K562 (cell line): Measurements from ENCODE around the gene PACSIN2. TPM values are rescaled to one million over a fixed set of nuclear protein-coding genes. Genes with fewer than 3 reads are reported as not detected.

ENCODE experiments used
- ATAC-seq: fragments of 200-7000 bp; cut with Tn5 transposase; 3 replicates; pipeline ENCODE4 v1.9.1; 2020; ENCODE audit warnings: moderate library complexity
- BruUV-seq: library from RNA; stranded (reverse); fragments of 400-500 nt; replicated peaks from 2 replicates; lab custom pipeline; 2021; lab: Mats Ljungman, UMichigan
- CTCF ChIA-PET: fragments of 300-600 bp; formaldehyde crosslinking; extraction: SDS; loops from one replicate; lab custom pipeline; 2021; ENCODE audit warnings: low intra/inter-chr PET ratio; lab: Yijun Ruan, JAX
- POLR2A ChIA-PET: fragments of 300-600, 350-650 bp; sonication (Branson Sonifier 250); formaldehyde crosslinking; extraction: SDS; loops from one replicate; lab custom pipeline; 2021; ENCODE audit warnings: antibody characterized with exemption, inconsistent platforms; lab: Yijun Ruan, JAX
- DNase-seq, 4 experiments: peaks; one replicate each; pipeline versions ENCODE4 v3.0.0 to v3.0.0-alpha.2; 2011 to 2018; ENCODE audit warnings: low spot score in 3 of 4, mixed read lengths in 3 of 4; ENCODE audit errors: extremely low read depth in 1 of 4
- FAIRE-seq: peaks from 2 replicates; lab custom pipeline; 2011; peaks lifted over from hg19 to GRCh38; lab: Jason Lieb, UNC
- H2AFZ ChIP-seq: 2 replicates; pipeline ENCODE4 v1.6.0; 2011; ENCODE audit warnings: low read depth, low read length, control low read depth, inconsistent platforms
- H3K27ac ChIP-seq: fragments of 200-600 bp; 3 replicates; pipeline ENCODE4 v1.8.0; 2011; ENCODE audit warnings: low read depth, mild to moderate bottlenecking, control low read depth, inconsistent platforms, low read length, moderate library complexity, mixed read lengths; ENCODE audit errors: extremely low read depth
- H3K27me3 ChIP-seq, 2 experiments: fragments of 300-600 bp in 1 of 2; 2 replicates in 1 of 2; 3 replicates in 1 of 2; pipeline versions ENCODE4 v1.6.0 to v1.8.0; 2011; ENCODE audit warnings: inconsistent platforms in 2 of 2, low read length in 2 of 2, mild to moderate bottlenecking in 1 of 2, mixed read lengths in 1 of 2, moderate library complexity in 1 of 2; ENCODE audit not compliant: control insufficient read depth in 2 of 2, insufficient read depth in 2 of 2
- H3K36me3 ChIP-seq: fragments of 300-600 bp; 3 replicates; pipeline ENCODE4 v1.8.0; 2011; ENCODE audit warnings: mild to moderate bottlenecking, low read length, inconsistent platforms; ENCODE audit not compliant: control insufficient read depth, insufficient read depth
- H3K4me1 ChIP-seq, 2 experiments: fragments of 200-600 bp in 1 of 2; replicated peaks in 1 of 2; 2 replicates in 1 of 2; 3 replicates in 1 of 2; pipeline versions ENCODE4 v1.5.1 to v1.8.0; 2011; ENCODE audit warnings: inconsistent platforms in 2 of 2, low read length in 2 of 2, mild to moderate bottlenecking in 1 of 2, mixed read lengths in 1 of 2, moderate library complexity in 1 of 2; ENCODE audit not compliant: control insufficient read depth in 2 of 2, insufficient read depth in 2 of 2
- H3K4me2 ChIP-seq: 2 replicates; pipeline ENCODE4 v1.6.1; 2011; ENCODE audit warnings: low read length, control low read depth, inconsistent platforms, mixed read lengths; ENCODE audit not compliant: insufficient read depth
- H3K4me3 ChIP-seq: fragments of 200-600 bp; sonication (generic), shearing (Covaris generic); 2 replicates; pipeline ENCODE4 v1.5.1; 2016; ENCODE audit warnings: control low read depth, inconsistent platforms
- H3K79me2 ChIP-seq: fragments of 200-600 bp; 3 replicates; pipeline ENCODE4 v1.8.0; 2011; ENCODE audit warnings: low read length, inconsistent platforms; ENCODE audit not compliant: control insufficient read depth, insufficient read depth
- H3K9ac ChIP-seq, 2 experiments: 2 replicates each; pipeline versions ENCODE4 v1.6.0 to v1.6.1; 2011; ENCODE audit warnings: low read depth in 2 of 2, low read length in 2 of 2, control low read depth in 1 of 2, inconsistent platforms in 1 of 2, mild to moderate bottlenecking in 1 of 2, mixed read lengths in 1 of 2; ENCODE audit not compliant: insufficient read depth in 1 of 2
- H3K9me1 ChIP-seq: one replicate; pipeline ENCODE4 v1.6.0; 2011; ENCODE audit warnings: inconsistent platforms, mild to moderate bottlenecking, low read length, moderate library complexity; ENCODE audit not compliant: control insufficient read depth, insufficient read depth
- H3K9me3 ChIP-seq: replicated peaks from 2 replicates; pipeline ENCODE4 v1.5.1; 2011; ENCODE audit warnings: low read depth, low read length, inconsistent platforms; ENCODE audit not compliant: control insufficient read depth, insufficient read depth
- H4K20me1 ChIP-seq: replicated peaks from 2 replicates; pipeline ENCODE4 v1.6.1; 2011; ENCODE audit warnings: low read length, inconsistent platforms, mixed read lengths; ENCODE audit not compliant: control insufficient read depth, insufficient read depth
- CHCHD3 ChIP-seq: fragments of 250-450 bp; sonication (Bioruptor Pico); IDR thresholded peaks from 2 replicates; pipeline ENCODE4 v2.1.2; 2022; ENCODE audit warnings: mild to moderate bottlenecking
- FOXJ3 ChIP-seq: sonication (generic); formaldehyde crosslinking; IDR thresholded peaks from 2 replicates; pipeline ENCODE4 v1.4.0; 2020; ENCODE audit warnings: mild to moderate bottlenecking, missing genetic modification reagents
- HLTF ChIP-seq: fragments of 450-650 bp; IDR thresholded peaks from 2 replicates; pipeline ENCODE4 v1.6.1; 2016
- JUND ChIP-seq, 2 experiments: IDR thresholded peaks; 2 replicates in 1 of 2; 3 replicates in 1 of 2; pipeline ENCODE4 v1.6.1; 2011; ENCODE audit warnings: borderline replicate concordance in 2 of 2, low read depth in 2 of 2, low read length in 2 of 2, improper control_type of control experiment in 1 of 2, missing biosample characterization in 1 of 2, missing genetic modification characterization in 1 of 2, missing genetic modification reagents in 1 of 2
- MEIS2 ChIP-seq: fragments of 450-650 bp; IDR thresholded peaks from 2 replicates; pipeline ENCODE4 v1.6.1; 2014; ENCODE audit warnings: mild to moderate bottlenecking; ENCODE audit not compliant: partially characterized antibody
- NR4A1 ChIP-seq, 2 experiments: fragments of 250-450 bp in 1 of 2; fragments of 450-650 bp in 1 of 2; sonication (Bioruptor Pico) in 1 of 2; IDR thresholded peaks; 2 replicates each; pipeline versions ENCODE4 v1.4.0 to v1.6.1; 2016 to 2020; ENCODE audit warnings: mild to moderate bottlenecking in 2 of 2, missing compliant biosample characterization in 1 of 2, missing genetic modification characterization in 1 of 2, moderate library complexity in 1 of 2
- SP2 ChIP-seq: IDR thresholded peaks from 2 replicates; pipeline ENCODE4 v1.6.1; 2011; ENCODE audit warnings: mild to moderate bottlenecking, low read depth, low read length, moderate library complexity; ENCODE audit not compliant: poor library complexity, severe bottlenecking; ENCODE audit errors: extremely low read depth
- ZNF12 ChIP-seq: sonication (generic); formaldehyde crosslinking; IDR thresholded peaks from 2 replicates; pipeline ENCODE4 v1.4.0; 2020; ENCODE audit warnings: mild to moderate bottlenecking, missing genetic modification reagents
- whole genome bisulfite sequencing: fragments of 100-300 bp; shearing (Covaris generic); methylation state at CpG from one replicate; pipeline ENCODE4 v1.1.6; 2016; ENCODE audit warnings: low coverage, mixed read lengths; ENCODE audit not compliant: insufficient coverage; ENCODE audit errors: missing lambda C conversion rate; 5-methylcytosine and 5-hydroxymethylcytosine counted together
- in situ Hi-C: fragments of 300-500 bp; cut with MboI; formaldehyde crosslinking; loops from 4 replicates; pipeline ENCODE4 v1.15.0; 2018; ENCODE audit warnings: inconsistent platforms, mixed read lengths
- intact Hi-C: fragments of 100-400 bp; cut with micrococcal nuclease; formaldehyde crosslinking; loops from 2 replicates; pipeline ENCODE4 v1.14.2; 2022
- polyA plus RNA-seq, 8 experiments: library from polyadenylated mRNA; depleted of rRNA in 4 of 8; stranded (reverse) in 5 of 8; unstranded in 3 of 8; fragments of >200 nt; fragmentation: Nextera tagmentation in 2 of 8; fragmentation: Illumina TruSeq in 1 of 8; extraction: Ambion mirVana in 2 of 8; extraction: Trizol in 1 of 8; gene quantifications; 2 replicates each; pipeline versions ENCODE4 v1.2.1 to v1.2.3, GENCODE V29; 2011 to 2014; ENCODE audit warnings: inconsistent platforms in 1 of 8, missing spikeins in 1 of 8
- total RNA-seq, 7 experiments: library from RNA; depleted of rRNA in 6 of 7; stranded (reverse); fragments of >200 nt in 6 of 7; fragmentation: Illumina TruSeq in 2 of 7; extraction: Trizol in 2 of 7; gene quantifications; 2 replicates each; pipeline versions ENCODE4 v1.2.1 to v1.2.3, GENCODE V29; 2011 to 2021; ENCODE audit warnings: low replicate concordance in 1 of 7
- TF ChIP-seq, protein P1 (sequence below): fragments of 250-450 bp; sonication (Bioruptor Pico); IDR thresholded peaks from 2 replicates; pipeline ENCODE4 v1.8.0; 2022; ENCODE audit warnings: moderate library complexity, mild to moderate bottlenecking, inconsistent platforms
- TF ChIP-seq, protein P2 (sequence below), 2 experiments: fragments of 450-650 bp in 1 of 2; sonication (generic) in 1 of 2; formaldehyde crosslinking in 1 of 2; IDR thresholded peaks in 1 of 2; conservative IDR thresholded peaks in 1 of 2; 2 replicates each; pipeline versions ENCODE4 v1.6.1 to v1.8.1; 2016 to 2023; ENCODE audit warnings: mild to moderate bottlenecking in 2 of 2, moderate library complexity in 2 of 2, inconsistent platforms in 1 of 2, missing genetic modification reagents in 1 of 2
- TF ChIP-seq, protein P3 (sequence below): sonication (generic); formaldehyde crosslinking; IDR thresholded peaks from 2 replicates; pipeline ENCODE4 v1.8.0; 2022; ENCODE audit warnings: mild to moderate bottlenecking, low read depth, missing genetic modification reagents
- TF ChIP-seq, protein P4 (sequence below): fragments of 450-650 bp; formaldehyde crosslinking; IDR thresholded peaks from 2 replicates; pipeline ENCODE4 v1.4.0; 2020; ENCODE audit warnings: mild to moderate bottlenecking, moderate library complexity
- TF ChIP-seq, protein P5 (sequence below): fragments of 450-650 bp; formaldehyde crosslinking; IDR thresholded peaks from 2 replicates; pipeline ENCODE4 v1.4.0; 2020; ENCODE audit warnings: mild to moderate bottlenecking, moderate library complexity

Gene PACSIN2
- total and polyA plus RNA-seq, 9 of the 15 experiments (the other 6 are each of a cell fraction or from before 2014, with no cell fraction given): 0.45 to 45.1 (median 23.9) TPM

DNA sequence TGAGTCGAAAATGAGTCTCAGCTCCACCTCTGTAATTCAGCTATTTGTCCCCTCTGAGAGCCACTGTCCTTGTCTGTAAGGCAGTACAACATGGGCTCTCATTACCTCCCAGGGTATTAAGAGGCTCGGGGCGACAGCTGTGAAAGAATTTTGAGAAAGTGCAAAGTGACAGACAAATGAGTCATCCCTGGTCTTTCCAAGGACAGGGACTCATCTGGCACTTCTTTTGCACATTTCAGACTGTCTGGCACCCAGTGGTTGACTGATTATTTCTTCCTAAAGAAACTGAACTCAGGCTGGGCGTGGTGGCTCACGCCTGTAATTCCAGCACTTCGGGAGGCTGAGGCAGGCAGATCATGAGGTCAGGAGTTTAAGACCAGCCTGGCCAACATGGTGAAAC lies 95.8 kb downstream of the PACSIN2 start:
- DNase-seq (peak in 2 of 4 experiments; percentile 20 to 31), FAIRE-seq (peak; percentile 11), ATAC-seq (no peak)
- ChIA-PET POLR2A (interaction anchor here (1.1 kb wide), 1 partner anchor 12 kb away, joined by 3 read pairs; no protein-coding TSS in a partner anchor), CTCF (no interaction called here)
- Histone ChIP-seq H3K9me1 (no peaks in the 10 kb centered on the region), H2AFZ (no peak overlapping the region), H3K4me3 (no peak overlapping the region), H3K4me1 (peaks cover 7 to 21% of the 10 kb centered on the region in 2 experiments; a peak in 3 of 5 replicates), H4K20me1 (peaks cover 50% of the 10 kb centered on the region), H3K27me3 (no peaks in the 10 kb centered on the region), H3K36me3 (no peaks in the 10 kb centered on the region), H3K27ac (no peak overlapping the region), H3K9ac (no peak overlapping the region), H3K4me2 (no peak overlapping the region), H3K79me2 (peaks cover 25% of the 10 kb centered on the region; the same call in 2 of the 3 replicates), H3K9me3 (no peaks in the 10 kb centered on the region)
- WGBS: 49% methylated on average over 6 of the region's 6 CpGs
- in situ Hi-C loops: no loop called here
- BruUV-seq: no TSS peak
- intact Hi-C loops: no loop called here
- TF ChIP-seq NR4A1 (CRISPR knock-in tag; IDR thresholded peaks at IDR 0.05): no peak
- TF ChIP-seq NR4A1 (tag; IDR thresholded peaks at IDR 0.05): no peak
- TF ChIP-seq, protein P1, sequence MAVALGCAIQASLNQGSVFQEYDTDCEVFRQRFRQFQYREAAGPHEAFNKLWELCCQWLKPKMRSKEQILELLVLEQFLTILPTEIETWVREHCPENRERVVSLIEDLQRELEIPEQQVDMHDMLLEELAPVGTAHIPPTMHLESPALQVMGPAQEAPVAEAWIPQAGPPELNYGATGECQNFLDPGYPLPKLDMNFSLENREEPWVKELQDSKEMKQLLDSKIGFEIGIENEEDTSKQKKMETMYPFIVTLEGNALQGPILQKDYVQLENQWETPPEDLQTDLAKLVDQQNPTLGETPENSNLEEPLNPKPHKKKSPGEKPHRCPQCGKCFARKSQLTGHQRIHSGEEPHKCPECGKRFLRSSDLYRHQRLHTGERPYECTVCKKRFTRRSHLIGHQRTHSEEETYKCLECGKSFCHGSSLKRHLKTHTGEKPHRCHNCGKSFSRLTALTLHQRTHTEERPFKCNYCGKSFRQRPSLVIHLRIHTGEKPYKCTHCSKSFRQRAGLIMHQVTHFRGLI (CRISPR knock-in tag): no peak
- TF ChIP-seq MEIS2: peak; percentile 5
- no peak for TF ChIP-seq CHCHD3 (CRISPR knock-in tag)
- 0 out of 2 replicates have a peak, but pooled peaks have one; percentile 25 for TF ChIP-seq JUND (IDR thresholded peaks at IDR 0.05; ENCODE audit: borderline replicate concordance, low read depth, low read length)
- TF ChIP-seq JUND (tag; IDR thresholded peaks at IDR 0.05; ENCODE audit: borderline replicate concordance, low read depth, low read length): no peak
- no peak for TF ChIP-seq HLTF
- TF ChIP-seq, protein P2, sequence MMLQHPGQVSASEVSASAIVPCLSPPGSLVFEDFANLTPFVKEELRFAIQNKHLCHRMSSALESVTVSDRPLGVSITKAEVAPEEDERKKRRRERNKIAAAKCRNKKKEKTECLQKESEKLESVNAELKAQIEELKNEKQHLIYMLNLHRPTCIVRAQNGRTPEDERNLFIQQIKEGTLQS (IDR thresholded peaks at IDR 0.05): peak; percentile 51
- TF ChIP-seq, protein P2 (CRISPR knock-in tag; conservative IDR thresholded peaks at IDR 0.05): no peak
- TF ChIP-seq, protein P3, sequence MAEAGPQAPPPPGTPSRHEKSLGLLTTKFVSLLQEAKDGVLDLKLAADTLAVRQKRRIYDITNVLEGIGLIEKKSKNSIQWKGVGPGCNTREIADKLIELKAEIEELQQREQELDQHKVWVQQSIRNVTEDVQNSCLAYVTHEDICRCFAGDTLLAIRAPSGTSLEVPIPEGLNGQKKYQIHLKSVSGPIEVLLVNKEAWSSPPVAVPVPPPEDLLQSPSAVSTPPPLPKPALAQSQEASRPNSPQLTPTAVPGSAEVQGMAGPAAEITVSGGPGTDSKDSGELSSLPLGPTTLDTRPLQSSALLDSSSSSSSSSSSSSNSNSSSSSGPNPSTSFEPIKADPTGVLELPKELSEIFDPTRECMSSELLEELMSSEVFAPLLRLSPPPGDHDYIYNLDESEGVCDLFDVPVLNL (CRISPR knock-in tag): no peak
- TF ChIP-seq, protein P4, sequence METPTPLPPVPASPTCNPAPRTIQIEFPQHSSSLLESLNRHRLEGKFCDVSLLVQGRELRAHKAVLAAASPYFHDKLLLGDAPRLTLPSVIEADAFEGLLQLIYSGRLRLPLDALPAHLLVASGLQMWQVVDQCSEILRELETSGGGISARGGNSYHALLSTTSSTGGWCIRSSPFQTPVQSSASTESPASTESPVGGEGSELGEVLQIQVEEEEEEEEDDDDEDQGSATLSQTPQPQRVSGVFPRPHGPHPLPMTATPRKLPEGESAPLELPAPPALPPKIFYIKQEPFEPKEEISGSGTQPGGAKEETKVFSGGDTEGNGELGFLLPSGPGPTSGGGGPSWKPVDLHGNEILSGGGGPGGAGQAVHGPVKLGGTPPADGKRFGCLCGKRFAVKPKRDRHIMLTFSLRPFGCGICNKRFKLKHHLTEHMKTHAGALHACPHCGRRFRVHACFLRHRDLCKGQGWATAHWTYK (CRISPR knock-in tag): no peak
- TF ChIP-seq, protein P5, sequence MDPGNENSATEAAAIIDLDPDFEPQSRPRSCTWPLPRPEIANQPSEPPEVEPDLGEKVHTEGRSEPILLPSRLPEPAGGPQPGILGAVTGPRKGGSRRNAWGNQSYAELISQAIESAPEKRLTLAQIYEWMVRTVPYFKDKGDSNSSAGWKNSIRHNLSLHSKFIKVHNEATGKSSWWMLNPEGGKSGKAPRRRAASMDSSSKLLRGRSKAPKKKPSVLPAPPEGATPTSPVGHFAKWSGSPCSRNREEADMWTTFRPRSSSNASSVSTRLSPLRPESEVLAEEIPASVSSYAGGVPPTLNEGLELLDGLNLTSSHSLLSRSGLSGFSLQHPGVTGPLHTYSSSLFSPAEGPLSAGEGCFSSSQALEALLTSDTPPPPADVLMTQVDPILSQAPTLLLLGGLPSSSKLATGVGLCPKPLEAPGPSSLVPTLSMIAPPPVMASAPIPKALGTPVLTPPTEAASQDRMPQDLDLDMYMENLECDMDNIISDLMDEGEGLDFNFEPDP (CRISPR knock-in tag): no peak
- TF ChIP-seq SP2: no peak
- TF ChIP-seq ZNF12: no peak
- TF ChIP-seq FOXJ3 (CRISPR knock-in tag): no peak
